Measurements from ENCODE around the gene NFASC. TPM values are rescaled to one million over a fixed set of nuclear protein-coding genes. Genes with fewer than 3 reads are reported as not detected.

NFASC gene
- total and polyA plus RNA-seq, 2 experiments from 2014 or later = 3.9 to 11.7 TPM

DNA sequence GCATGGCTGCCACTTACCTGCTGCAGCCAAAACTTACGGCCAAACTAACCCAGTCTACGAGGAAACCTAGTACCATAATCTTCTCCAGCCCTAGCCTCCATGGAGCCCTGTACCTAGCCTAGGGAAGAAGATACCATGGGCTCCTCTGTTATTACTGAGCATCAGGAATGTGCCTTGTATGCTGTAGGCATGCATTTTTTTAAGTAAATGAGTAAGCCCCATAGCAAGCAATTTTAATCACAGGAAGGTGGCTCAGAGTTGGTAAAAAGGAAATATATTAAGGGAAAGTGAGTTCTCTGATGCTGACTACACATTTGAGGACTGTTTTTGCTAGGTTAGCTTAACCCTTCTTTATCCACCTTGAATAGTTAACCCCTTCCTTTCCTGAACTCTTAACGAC is 21.2 kb downstream of the NFASC start:
- Mint-ChIP-seq H3K9me3 (no peaks in the 10 kb centered on the region), H3K4me1 (peaks cover 13% of the 10 kb centered on the region), H3K36me3 (ENCODE audit: low read depth) (no peaks in the 10 kb centered on the region), H3K4me3 (no peak overlapping the region), H3K27me3 (ENCODE audit: insufficient read depth, low read depth, poor library complexity) (peaks cover 4% of the 10 kb centered on the region), H3K27ac (no peak overlapping the region)
- Histone ChIP-seq H3K9me2 (ENCODE audit: insufficient read depth) (0 out of 2 replicates have a peak, but pooled peaks cover 4% of the 10 kb centered on the region), H2AFZ (no peak overlapping the region), H3K27ac (ENCODE audit: low read depth) (no peak overlapping the region), H3K4me2 (no peak overlapping the region), H3F3A (replicated peaks; ENCODE audit: low read depth) (no peaks in the 10 kb centered on the region), H3K4me3 (no peak overlapping the region), H3K4me1 (ENCODE audit: insufficient read depth) (peaks cover 12% of the 10 kb centered on the region), H3K36me3 (ENCODE audit: insufficient read depth) (no peaks in the 10 kb centered on the region), H3K79me2 (replicated peaks; ENCODE audit: insufficient read depth) (no peaks in the 10 kb centered on the region), H3K27me3 (ENCODE audit: insufficient read depth) (no peaks in the 10 kb centered on the region), H4K20me1 (replicated peaks; ENCODE audit: insufficient read depth) (no peaks in the 10 kb centered on the region)
- TF ChIP-seq CREB1 (CRISPR knock-in tag; IDR thresholded peaks at IDR 0.05; ENCODE audit: low read depth) = no peak
- TF ChIP-seq, protein P1, sequence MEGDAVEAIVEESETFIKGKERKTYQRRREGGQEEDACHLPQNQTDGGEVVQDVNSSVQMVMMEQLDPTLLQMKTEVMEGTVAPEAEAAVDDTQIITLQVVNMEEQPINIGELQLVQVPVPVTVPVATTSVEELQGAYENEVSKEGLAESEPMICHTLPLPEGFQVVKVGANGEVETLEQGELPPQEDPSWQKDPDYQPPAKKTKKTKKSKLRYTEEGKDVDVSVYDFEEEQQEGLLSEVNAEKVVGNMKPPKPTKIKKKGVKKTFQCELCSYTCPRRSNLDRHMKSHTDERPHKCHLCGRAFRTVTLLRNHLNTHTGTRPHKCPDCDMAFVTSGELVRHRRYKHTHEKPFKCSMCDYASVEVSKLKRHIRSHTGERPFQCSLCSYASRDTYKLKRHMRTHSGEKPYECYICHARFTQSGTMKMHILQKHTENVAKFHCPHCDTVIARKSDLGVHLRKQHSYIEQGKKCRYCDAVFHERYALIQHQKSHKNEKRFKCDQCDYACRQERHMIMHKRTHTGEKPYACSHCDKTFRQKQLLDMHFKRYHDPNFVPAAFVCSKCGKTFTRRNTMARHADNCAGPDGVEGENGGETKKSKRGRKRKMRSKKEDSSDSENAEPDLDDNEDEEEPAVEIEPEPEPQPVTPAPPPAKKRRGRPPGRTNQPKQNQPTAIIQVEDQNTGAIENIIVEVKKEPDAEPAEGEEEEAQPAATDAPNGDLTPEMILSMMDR (conservative IDR thresholded peaks at IDR 0.05; ENCODE audit: low read depth in 2 of 2) = no peak
- no peak for TF ChIP-seq EZH2phosphoT487 (IDR thresholded peaks at IDR 0.05; ENCODE audit: unreplicated experiment)
- TF ChIP-seq EZH2 (IDR thresholded peaks at IDR 0.05; ENCODE audit: low read depth, unreplicated experiment) = no peak
- no peak for TF ChIP-seq JUNB (IDR thresholded peaks at IDR 0.05; ENCODE audit: unreplicated experiment)
- no peak for TF ChIP-seq NANOG (IDR thresholded peaks at IDR 0.05; ENCODE audit: borderline replicate concordance)
- TF ChIP-seq, protein P2, sequence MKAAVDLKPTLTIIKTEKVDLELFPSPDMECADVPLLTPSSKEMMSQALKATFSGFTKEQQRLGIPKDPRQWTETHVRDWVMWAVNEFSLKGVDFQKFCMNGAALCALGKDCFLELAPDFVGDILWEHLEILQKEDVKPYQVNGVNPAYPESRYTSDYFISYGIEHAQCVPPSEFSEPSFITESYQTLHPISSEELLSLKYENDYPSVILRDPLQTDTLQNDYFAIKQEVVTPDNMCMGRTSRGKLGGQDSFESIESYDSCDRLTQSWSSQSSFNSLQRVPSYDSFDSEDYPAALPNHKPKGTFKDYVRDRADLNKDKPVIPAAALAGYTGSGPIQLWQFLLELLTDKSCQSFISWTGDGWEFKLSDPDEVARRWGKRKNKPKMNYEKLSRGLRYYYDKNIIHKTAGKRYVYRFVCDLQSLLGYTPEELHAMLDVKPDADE (IDR thresholded peaks at IDR 0.05) = no peak
- no peak for TF ChIP-seq ZNF331 (CRISPR knock-in tag; IDR thresholded peaks at IDR 0.05; ENCODE audit: low read depth)
- TF ChIP-seq, protein P3, sequence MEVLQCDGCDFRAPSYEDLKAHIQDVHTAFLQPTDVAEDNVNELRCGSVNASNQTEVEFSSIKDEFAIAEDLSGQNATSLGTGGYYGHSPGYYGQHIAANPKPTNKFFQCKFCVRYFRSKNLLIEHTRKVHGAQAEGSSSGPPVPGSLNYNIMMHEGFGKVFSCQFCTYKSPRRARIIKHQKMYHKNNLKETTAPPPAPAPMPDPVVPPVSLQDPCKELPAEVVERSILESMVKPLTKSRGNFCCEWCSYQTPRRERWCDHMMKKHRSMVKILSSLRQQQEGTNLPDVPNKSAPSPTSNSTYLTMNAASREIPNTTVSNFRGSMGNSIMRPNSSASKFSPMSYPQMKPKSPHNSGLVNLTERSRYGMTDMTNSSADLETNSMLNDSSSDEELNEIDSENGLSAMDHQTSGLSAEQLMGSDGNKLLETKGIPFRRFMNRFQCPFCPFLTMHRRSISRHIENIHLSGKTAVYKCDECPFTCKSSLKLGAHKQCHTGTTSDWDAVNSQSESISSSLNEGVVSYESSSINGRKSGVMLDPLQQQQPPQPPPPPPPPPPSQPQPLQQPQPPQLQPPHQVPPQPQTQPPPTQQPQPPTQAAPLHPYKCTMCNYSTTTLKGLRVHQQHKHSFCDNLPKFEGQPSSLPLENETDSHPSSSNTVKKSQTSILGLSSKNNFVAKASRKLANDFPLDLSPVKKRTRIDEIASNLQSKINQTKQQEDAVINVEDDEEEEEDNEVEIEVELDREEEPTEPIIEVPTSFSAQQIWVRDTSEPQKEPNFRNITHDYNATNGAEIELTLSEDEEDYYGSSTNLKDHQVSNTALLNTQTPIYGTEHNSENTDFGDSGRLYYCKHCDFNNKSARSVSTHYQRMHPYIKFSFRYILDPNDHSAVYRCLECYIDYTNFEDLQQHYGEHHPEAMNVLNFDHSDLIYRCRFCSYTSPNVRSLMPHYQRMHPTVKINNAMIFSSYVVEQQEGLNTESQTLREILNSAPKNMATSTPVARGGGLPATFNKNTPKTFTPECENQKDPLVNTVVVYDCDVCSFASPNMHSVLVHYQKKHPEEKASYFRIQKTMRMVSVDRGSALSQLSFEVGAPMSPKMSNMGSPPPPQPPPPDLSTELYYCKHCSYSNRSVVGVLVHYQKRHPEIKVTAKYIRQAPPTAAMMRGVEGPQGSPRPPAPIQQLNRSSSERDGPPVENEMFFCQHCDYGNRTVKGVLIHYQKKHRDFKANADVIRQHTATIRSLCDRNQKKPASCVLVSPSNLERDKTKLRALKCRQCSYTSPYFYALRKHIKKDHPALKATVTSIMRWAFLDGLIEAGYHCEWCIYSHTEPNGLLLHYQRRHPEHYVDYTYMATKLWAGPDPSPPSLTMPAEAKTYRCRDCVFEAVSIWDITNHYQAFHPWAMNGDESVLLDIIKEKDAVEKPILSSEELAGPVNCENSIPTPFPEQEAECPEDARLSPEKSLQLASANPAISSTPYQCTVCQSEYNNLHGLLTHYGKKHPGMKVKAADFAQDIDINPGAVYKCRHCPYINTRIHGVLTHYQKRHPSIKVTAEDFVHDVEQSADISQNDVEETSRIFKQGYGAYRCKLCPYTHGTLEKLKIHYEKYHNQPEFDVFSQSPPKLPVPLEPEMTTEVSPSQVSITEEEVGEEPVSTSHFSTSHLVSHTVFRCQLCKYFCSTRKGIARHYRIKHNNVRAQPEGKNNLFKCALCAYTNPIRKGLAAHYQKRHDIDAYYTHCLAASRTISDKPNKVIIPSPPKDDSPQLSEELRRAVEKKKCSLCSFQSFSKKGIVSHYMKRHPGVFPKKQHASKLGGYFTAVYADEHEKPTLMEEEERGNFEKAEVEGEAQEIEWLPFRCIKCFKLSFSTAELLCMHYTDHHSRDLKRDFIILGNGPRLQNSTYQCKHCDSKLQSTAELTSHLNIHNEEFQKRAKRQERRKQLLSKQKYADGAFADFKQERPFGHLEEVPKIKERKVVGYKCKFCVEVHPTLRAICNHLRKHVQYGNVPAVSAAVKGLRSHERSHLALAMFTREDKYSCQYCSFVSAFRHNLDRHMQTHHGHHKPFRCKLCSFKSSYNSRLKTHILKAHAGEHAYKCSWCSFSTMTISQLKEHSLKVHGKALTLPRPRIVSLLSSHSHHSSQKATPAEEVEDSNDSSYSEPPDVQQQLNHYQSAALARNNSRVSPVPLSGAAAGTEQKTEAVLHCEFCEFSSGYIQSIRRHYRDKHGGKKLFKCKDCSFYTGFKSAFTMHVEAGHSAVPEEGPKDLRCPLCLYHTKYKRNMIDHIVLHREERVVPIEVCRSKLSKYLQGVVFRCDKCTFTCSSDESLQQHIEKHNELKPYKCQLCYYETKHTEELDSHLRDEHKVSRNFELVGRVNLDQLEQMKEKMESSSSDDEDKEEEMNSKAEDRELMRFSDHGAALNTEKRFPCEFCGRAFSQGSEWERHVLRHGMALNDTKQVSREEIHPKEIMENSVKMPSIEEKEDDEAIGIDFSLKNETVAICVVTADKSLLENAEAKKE (CRISPR knock-in tag; IDR thresholded peaks at IDR 0.05) = no peak
- no peak for TF ChIP-seq ZNF114 (CRISPR knock-in tag; IDR thresholded peaks at IDR 0.05)
- TF ChIP-seq, protein P4, sequence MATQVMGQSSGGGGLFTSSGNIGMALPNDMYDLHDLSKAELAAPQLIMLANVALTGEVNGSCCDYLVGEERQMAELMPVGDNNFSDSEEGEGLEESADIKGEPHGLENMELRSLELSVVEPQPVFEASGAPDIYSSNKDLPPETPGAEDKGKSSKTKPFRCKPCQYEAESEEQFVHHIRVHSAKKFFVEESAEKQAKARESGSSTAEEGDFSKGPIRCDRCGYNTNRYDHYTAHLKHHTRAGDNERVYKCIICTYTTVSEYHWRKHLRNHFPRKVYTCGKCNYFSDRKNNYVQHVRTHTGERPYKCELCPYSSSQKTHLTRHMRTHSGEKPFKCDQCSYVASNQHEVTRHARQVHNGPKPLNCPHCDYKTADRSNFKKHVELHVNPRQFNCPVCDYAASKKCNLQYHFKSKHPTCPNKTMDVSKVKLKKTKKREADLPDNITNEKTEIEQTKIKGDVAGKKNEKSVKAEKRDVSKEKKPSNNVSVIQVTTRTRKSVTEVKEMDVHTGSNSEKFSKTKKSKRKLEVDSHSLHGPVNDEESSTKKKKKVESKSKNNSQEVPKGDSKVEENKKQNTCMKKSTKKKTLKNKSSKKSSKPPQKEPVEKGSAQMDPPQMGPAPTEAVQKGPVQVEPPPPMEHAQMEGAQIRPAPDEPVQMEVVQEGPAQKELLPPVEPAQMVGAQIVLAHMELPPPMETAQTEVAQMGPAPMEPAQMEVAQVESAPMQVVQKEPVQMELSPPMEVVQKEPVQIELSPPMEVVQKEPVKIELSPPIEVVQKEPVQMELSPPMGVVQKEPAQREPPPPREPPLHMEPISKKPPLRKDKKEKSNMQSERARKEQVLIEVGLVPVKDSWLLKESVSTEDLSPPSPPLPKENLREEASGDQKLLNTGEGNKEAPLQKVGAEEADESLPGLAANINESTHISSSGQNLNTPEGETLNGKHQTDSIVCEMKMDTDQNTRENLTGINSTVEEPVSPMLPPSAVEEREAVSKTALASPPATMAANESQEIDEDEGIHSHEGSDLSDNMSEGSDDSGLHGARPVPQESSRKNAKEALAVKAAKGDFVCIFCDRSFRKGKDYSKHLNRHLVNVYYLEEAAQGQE (IDR thresholded peaks at IDR 0.05; ENCODE audit: unreplicated experiment) = no peak
- DNase-seq (ENCODE audit: low spot score) (no peak), ATAC-seq (no peak)
